HCT116 (cell line): ENCODE results near the gene SLC8A1. TPM values are rescaled to one million over a fixed set of nuclear protein-coding genes. Genes with fewer than 3 reads are reported as not detected.

ENCODE experiments used
- ATAC-seq: fragments of 200-7000 bp; cut with Tn5 transposase; 2 replicates; pipeline ENCODE4 v1.9.1; 2020; ENCODE audit warnings: mild to moderate bottlenecking, moderate library complexity
- BruUV-seq: library from RNA; stranded (reverse); fragments of 400-500 nt; replicated peaks from 2 replicates; lab custom pipeline; 2021; lab: Mats Ljungman, UMichigan
- CTCF ChIA-PET: fragments of 300-600 bp; sonication (Branson Sonifier 250); formaldehyde crosslinking; loops from one replicate; lab custom pipeline; 2021; ENCODE audit warnings: antibody characterized with exemption; lab: Charles Lee
- POLR2A ChIA-PET: fragments of 300-600, 350-600 bp; sonication (Branson Sonifier 250); formaldehyde crosslinking; loops from one replicate; lab custom pipeline; 2021; ENCODE audit warnings: antibody characterized with exemption; lab: Charles Lee
- RAD21 ChIA-PET, 2 experiments: fragments of 300-600 bp; sonication (Branson Sonifier 250); formaldehyde crosslinking; loops; one replicate each; lab custom pipeline; 2023; ENCODE audit warnings: low total read pairs in 2 of 2; ENCODE audit not compliant: uncharacterized antibody in 2 of 2, unreplicated experiment in 2 of 2, low non-redundant PET in 1 of 2; lab: Charles Lee
- DNase-seq: peaks from one replicate; pipeline ENCODE4 v3.0.0-alpha.2; 2010; ENCODE audit warnings: low read depth, low spot score
- H2AFZ ChIP-seq: fragments of 200-600 bp; shearing (Covaris generic), sonication (generic); 2 replicates; pipeline ENCODE4 v1.6.1; 2017; ENCODE audit warnings: low read depth, mixed run types, mixed read lengths, antibody characterized with exemption, low read length; ENCODE audit not compliant: poor library complexity, severe bottlenecking
- H3K27ac ChIP-seq: 2 replicates; pipeline ENCODE4 v1.5.1; 2012; ENCODE audit warnings: low read depth, low read length
- H3K27me3 ChIP-seq: fragments of 200-600 bp; sonication (generic); 2 replicates; pipeline ENCODE4 v1.6.1; 2016; ENCODE audit warnings: mixed run types, low read length, mixed read lengths; ENCODE audit not compliant: insufficient read depth
- H3K36me3 ChIP-seq, 2 experiments: fragments of 200-500 bp in 1 of 2; fragments of 200-600 bp in 1 of 2; sonication (Bioruptor generic) in 1 of 2; sonication (generic) in 1 of 2; 2 replicates each; pipeline versions ENCODE4 v1.5.1 to v1.6.1; 2014 to 2016; ENCODE audit warnings: low read length in 2 of 2, inconsistent platforms in 1 of 2, mixed read lengths in 1 of 2, mixed run types in 1 of 2; ENCODE audit not compliant: insufficient read depth in 2 of 2, control insufficient read depth in 1 of 2
- H3K4me1 ChIP-seq, 2 experiments: fragments of 200-600 bp in 1 of 2; sonication (generic) in 1 of 2; 2 replicates each; pipeline versions ENCODE4 v1.5.1 to v1.6.1; 2012 to 2017; ENCODE audit warnings: low read length in 2 of 2, inconsistent platforms in 1 of 2, mild to moderate bottlenecking in 1 of 2, mixed read lengths in 1 of 2, mixed run types in 1 of 2, moderate library complexity in 1 of 2; ENCODE audit not compliant: insufficient read depth in 2 of 2, control insufficient read depth in 1 of 2
- H3K4me2 ChIP-seq: fragments of 200-600 bp; sonication (generic); 2 replicates; pipeline ENCODE4 v1.6.1; 2017; ENCODE audit warnings: mixed run types, low read length, mixed read lengths
- H3K4me3 ChIP-seq, 2 experiments: fragments of 200-600 bp in 1 of 2; sonication (generic) in 1 of 2; replicated peaks in 1 of 2; 2 replicates each; pipeline ENCODE4 v1.5.1; 2011 to 2016; ENCODE audit warnings: low read length in 2 of 2, control low read depth in 1 of 2, low read depth in 1 of 2, mild to moderate bottlenecking in 1 of 2, mixed read lengths in 1 of 2, mixed run types in 1 of 2
- H3K79me2 ChIP-seq: fragments of 200-600 bp; sonication (generic); 2 replicates; pipeline ENCODE4 v1.6.1; 2017; ENCODE audit warnings: mild to moderate bottlenecking, mixed run types, low read length, moderate library complexity, mixed read lengths; ENCODE audit not compliant: insufficient read depth
- H3K9ac ChIP-seq: fragments of 200-600 bp; sonication (generic); 2 replicates; pipeline ENCODE4 v1.6.1; 2016; ENCODE audit warnings: low read length, mixed read lengths
- H3K9me2 ChIP-seq: fragments of 200-600 bp; sonication (generic), shearing (Covaris generic); 2 replicates; pipeline ENCODE4 v1.6.1; 2017; ENCODE audit warnings: mixed run types, mild to moderate bottlenecking, moderate library complexity; ENCODE audit not compliant: insufficient read depth
- H3K9me3 ChIP-seq, 2 experiments: fragments of 200-500 bp in 1 of 2; fragments of 200-600 bp in 1 of 2; sonication (Bioruptor generic) in 1 of 2; sonication (generic) in 1 of 2; 2 replicates each; pipeline ENCODE4 v1.6.1; 2014 to 2017; ENCODE audit warnings: low read length in 2 of 2, mixed read lengths in 2 of 2, inconsistent platforms in 1 of 2, low read depth in 1 of 2, mild to moderate bottlenecking in 1 of 2, mixed run types in 1 of 2, moderate library complexity in 1 of 2; ENCODE audit not compliant: control insufficient read depth in 1 of 2, insufficient read depth in 1 of 2
- H4K20me1 ChIP-seq: fragments of 200-600 bp; sonication (generic), shearing (Covaris generic); 2 replicates; pipeline ENCODE4 v1.6.1; 2017; ENCODE audit warnings: mixed run types, mild to moderate bottlenecking, moderate library complexity; ENCODE audit not compliant: insufficient read depth
- EZH2phosphoT487 ChIP-seq: fragments of 200-600 bp; IDR thresholded peaks from 2 replicates; pipeline ENCODE4 v1.6.1; 2018; ENCODE audit warnings: antibody characterized with exemption, borderline replicate concordance
- RAD21 ChIP-seq: IDR thresholded peaks from 2 replicates; pipeline ENCODE4 v1.6.1; 2012; ENCODE audit warnings: low read depth, mild to moderate bottlenecking
- SP1 ChIP-seq: IDR thresholded peaks from 2 replicates; pipeline ENCODE4 v1.6.1; 2012; ENCODE audit warnings: low read depth
- YY1 ChIP-seq: IDR thresholded peaks from 2 replicates; pipeline ENCODE4 v1.6.1; 2011; ENCODE audit warnings: low read length, low read depth, moderate library complexity, mild to moderate bottlenecking; ENCODE audit not compliant: insufficient replicate concordance; ENCODE audit errors: extremely low read depth
- ZFX ChIP-seq: fragments of 450-650 bp; IDR thresholded peaks from 2 replicates; pipeline ENCODE4 v1.6.1; 2017
- intact Hi-C: fragments of 100-400 bp; cut with micrococcal nuclease; formaldehyde crosslinking; loops from 2 replicates; pipeline ENCODE4 v1.10.0; 2022
- total RNA-seq: library from RNA; stranded (reverse); gene quantifications from one replicate; pipeline ENCODE4 v1.2.1, GENCODE V29; 2021; ENCODE audit not compliant: unreplicated experiment
- TF ChIP-seq, protein P1 (sequence below): IDR thresholded peaks from 2 replicates; pipeline ENCODE4 v1.6.1; 2012
- TF ChIP-seq, protein P2 (sequence below): IDR thresholded peaks from 2 replicates; pipeline ENCODE4 v1.6.1; 2011; ENCODE audit warnings: mild to moderate bottlenecking, low read length, moderate library complexity; ENCODE audit not compliant: insufficient replicate concordance; ENCODE audit errors: extremely low read depth
- TF ChIP-seq, protein P3 (sequence below): IDR thresholded peaks from 2 replicates; pipeline ENCODE4 v1.6.1; 2012

The SLC8A1 gene
- total RNA-seq, 1 experiment from 2014 or later, result 0.07 TPM

DNA sequence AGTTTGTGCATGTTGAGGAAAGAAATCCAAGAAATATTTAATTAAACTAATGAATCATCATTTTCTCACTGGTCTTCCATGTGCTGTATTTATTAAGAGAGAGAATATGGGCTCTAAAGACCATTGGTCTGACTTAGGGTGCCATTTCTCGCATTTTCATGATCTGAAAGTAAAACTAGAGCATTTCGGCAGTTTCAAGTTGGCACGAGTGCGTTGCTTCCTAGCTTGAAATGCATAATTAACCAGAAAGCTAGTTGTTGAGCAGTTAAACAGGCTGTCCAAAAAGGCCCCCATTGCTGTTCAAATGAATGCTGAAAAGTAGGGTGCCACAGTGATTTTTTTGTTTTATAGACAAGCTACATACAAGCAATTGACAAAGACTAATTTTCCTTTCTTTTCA is 47.4 kb downstream of the SLC8A1 start:
- ATAC-seq (no peak), DNase-seq (no peak)
- ChIA-PET CTCF (no interaction called here), RAD21 (no interaction called here), POLR2A (no interaction called here)
- intact Hi-C loops, result no loop called here
- Histone ChIP-seq H3K9ac (no peak overlapping the region), H3K4me1 (peaks cover 4 to 24% of the 10 kb centered on the region in 2 experiments; a peak in 3 of 4 replicates), H3K4me3 (no peak overlapping the region), H3K79me2 (no peaks in the 10 kb centered on the region), H4K20me1 (no peaks in the 10 kb centered on the region), H3K4me2 (no peak overlapping the region), H2AFZ (no peak overlapping the region), H3K9me3 (no peaks in the 10 kb centered on the region), H3K27me3 (no peaks in the 10 kb centered on the region), H3K27ac (no peak overlapping the region), H3K36me3 (no peaks in the 10 kb centered on the region), H3K9me2 (no peaks in the 10 kb centered on the region)
- BruUV-seq, result no TSS peak
- no peak for TF ChIP-seq RAD21
- TF ChIP-seq SP1, result no peak
- TF ChIP-seq, protein P1, sequence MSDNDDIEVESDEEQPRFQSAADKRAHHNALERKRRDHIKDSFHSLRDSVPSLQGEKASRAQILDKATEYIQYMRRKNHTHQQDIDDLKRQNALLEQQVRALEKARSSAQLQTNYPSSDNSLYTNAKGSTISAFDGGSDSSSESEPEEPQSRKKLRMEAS, result no peak
- no peak for TF ChIP-seq ZFX

DNA sequence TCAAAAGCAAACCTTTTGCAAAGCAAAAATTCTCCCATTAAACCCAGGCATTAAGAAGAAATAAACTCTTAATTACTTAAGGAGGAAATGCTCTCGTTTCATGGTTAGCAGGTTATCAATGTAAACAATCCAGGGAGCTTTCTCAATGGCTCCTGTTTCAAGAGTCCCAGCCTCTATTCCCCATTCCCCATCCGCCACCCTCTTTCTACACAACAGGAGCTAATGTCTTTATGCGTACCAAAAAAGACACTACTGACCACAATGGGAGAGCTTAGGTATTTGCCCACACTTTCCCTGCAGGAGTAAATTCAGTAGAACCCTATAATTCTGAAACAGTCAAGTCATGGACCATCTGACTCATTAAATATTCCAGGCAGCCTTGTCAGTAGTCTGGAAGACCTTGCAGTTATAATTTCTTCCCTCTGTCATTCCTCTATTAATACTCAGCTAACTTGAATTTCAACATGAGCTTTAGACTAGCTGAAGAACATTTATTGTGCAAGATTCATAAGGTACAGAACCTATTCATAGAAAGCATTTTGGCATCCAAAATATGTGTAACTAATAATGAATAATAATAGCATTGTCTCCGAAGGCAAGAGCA is 48.6 kb downstream of the SLC8A1 start:
- Histone ChIP-seq H3K9ac (no peak overlapping the region), H3K4me3 (no peak overlapping the region), H3K79me2 (no peaks in the 10 kb centered on the region), H4K20me1 (no peaks in the 10 kb centered on the region), H3K9me2 (no peaks in the 10 kb centered on the region), H2AFZ (no peak overlapping the region), H3K27me3 (no peaks in the 10 kb centered on the region), H3K4me2 (no peak overlapping the region), H3K36me3 (no peaks in the 10 kb centered on the region), H3K27ac (no peak overlapping the region), H3K9me3 (no peaks in the 10 kb centered on the region), H3K4me1 (peaks cover 4 to 24% of the 10 kb centered on the region in 2 experiments; a peak in 3 of 4 replicates)
- ChIA-PET POLR2A (no interaction called here), CTCF (no interaction called here), RAD21 (no interaction called here)
- TF ChIP-seq, protein P2, sequence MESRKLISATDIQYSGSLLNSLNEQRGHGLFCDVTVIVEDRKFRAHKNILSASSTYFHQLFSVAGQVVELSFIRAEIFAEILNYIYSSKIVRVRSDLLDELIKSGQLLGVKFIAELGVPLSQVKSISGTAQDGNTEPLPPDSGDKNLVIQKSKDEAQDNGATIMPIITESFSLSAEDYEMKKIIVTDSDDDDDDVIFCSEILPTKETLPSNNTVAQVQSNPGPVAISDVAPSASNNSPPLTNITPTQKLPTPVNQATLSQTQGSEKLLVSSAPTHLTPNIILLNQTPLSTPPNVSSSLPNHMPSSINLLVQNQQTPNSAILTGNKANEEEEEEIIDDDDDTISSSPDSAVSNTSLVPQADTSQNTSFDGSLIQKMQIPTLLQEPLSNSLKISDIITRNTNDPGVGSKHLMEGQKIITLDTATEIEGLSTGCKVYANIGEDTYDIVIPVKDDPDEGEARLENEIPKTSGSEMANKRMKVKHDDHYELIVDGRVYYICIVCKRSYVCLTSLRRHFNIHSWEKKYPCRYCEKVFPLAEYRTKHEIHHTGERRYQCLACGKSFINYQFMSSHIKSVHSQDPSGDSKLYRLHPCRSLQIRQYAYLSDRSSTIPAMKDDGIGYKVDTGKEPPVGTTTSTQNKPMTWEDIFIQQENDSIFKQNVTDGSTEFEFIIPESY, result no peak
- TF ChIP-seq SP1, result no peak
- TF ChIP-seq, protein P1, result no peak
- TF ChIP-seq YY1, result no peak
- TF ChIP-seq, protein P3, sequence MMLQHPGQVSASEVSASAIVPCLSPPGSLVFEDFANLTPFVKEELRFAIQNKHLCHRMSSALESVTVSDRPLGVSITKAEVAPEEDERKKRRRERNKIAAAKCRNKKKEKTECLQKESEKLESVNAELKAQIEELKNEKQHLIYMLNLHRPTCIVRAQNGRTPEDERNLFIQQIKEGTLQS, result no peak
- TF ChIP-seq EZH2phosphoT487, result no peak
- no peak for ATAC-seq
- intact Hi-C loops, result no loop called here
- BruUV-seq, result no TSS peak
- no peak for DNase-seq
